ENCODE measurements around the gene GCNT1.

Gene GCNT1

GRCh38 chr9:76415154-76415553, 43.8 kb upstream of the GCNT1 start:
- H3K9ac ChIP-seq, result no peak overlapping the region
- H3K4me2 ChIP-seq, result no peak overlapping the region
- no peaks in the 10 kb centered on the region for H4K20me1 ChIP-seq (ENCODE audit: insufficient read depth)
- H3K27me3 ChIP-seq (ENCODE audit: insufficient read depth, low read depth), result no peaks in the 10 kb centered on the region
- no peak for TF ChIP-seq CTCF (conservative IDR thresholded peaks at IDR 0.05; ENCODE audit: low read depth, low read length)
- H3K79me2 ChIP-seq (ENCODE audit: insufficient read depth, low read depth), result no peaks in the 10 kb centered on the region
- H3K4me1 ChIP-seq (ENCODE audit: low read depth, poor library complexity, severe bottlenecking), result peaks cover 11% of the 10 kb centered on the region
- H3K27ac ChIP-seq, result no peak overlapping the region
- no peak overlapping the region for H2AFZ ChIP-seq (ENCODE audit: low read depth)
- no peak overlapping the region for H3K4me3 ChIP-seq (IDR thresholded peaks at IDR 0.05; ENCODE audit: insufficient read depth, low read depth, low read length)
- no peaks in the 10 kb centered on the region for H3K36me3 ChIP-seq (ENCODE audit: insufficient read depth)

DNA sequence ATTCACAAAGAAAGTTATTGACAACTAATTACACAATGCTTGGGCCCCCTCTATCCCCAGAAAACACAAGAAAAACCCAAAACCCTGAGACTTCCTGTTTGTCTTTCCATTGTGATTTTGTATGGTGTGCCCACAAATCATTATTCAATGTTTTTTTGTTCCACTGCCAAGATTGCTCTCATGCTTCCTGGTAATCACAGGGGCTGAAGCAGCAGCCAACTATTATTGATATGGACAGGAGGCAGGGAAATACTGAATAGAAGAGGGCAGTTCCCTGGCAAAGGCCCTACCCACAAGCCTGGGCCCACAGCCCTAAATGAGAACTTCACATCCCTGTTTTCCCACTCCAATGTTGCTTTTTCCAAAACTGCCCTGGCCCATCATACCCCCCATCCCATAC, 43.3 kb upstream of the GCNT1 start:
- H3K9ac ChIP-seq, result no peak overlapping the region
- H3K27ac ChIP-seq, result no peak overlapping the region

DNA sequence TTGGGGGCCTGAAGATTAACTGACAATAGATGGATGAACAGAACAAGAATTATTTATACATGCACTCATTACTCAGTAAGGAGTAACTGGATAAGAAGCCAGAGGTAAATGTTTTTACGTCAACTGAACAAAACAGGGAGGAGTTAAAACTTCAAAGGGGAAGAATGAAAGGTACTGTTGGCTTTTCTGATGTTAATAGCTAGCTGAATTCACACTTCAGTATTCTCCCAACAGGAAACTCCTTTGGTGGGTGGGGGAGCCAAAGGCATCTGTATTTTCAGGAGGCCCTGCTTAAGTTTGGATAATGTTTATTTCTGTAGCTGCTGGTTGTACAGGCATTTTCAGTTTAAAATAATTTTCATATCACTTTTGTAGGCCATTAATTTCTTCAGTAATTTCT, 41.6 kb upstream of the GCNT1 start:
- Histone ChIP-seq H3K79me2 (ENCODE audit: insufficient read depth, low read depth) (no peaks in the 10 kb centered on the region), H3K27ac (no peak overlapping the region), H3K9ac (no peak overlapping the region), H4K20me1 (ENCODE audit: insufficient read depth) (no peaks in the 10 kb centered on the region), H3K4me3 (IDR thresholded peaks at IDR 0.05; ENCODE audit: insufficient read depth, low read depth, low read length) (no peak overlapping the region), H3K36me3 (ENCODE audit: insufficient read depth) (no peaks in the 10 kb centered on the region), H3K4me2 (no peak overlapping the region), H3K27me3 (ENCODE audit: insufficient read depth, low read depth) (no peaks in the 10 kb centered on the region), H2AFZ (ENCODE audit: low read depth) (no peak overlapping the region), H3K4me1 (ENCODE audit: low read depth, poor library complexity, severe bottlenecking) (peaks cover 11% of the 10 kb centered on the region)
- no peak for TF ChIP-seq CTCF (conservative IDR thresholded peaks at IDR 0.05; ENCODE audit: low read depth, low read length)

More for the DNA sequence above, 43.3 kb upstream of the GCNT1 start:
- Histone ChIP-seq H3K79me2 (ENCODE audit: insufficient read depth, low read depth) (no peaks in the 10 kb centered on the region), H3K36me3 (ENCODE audit: insufficient read depth) (no peaks in the 10 kb centered on the region), H4K20me1 (ENCODE audit: insufficient read depth) (no peaks in the 10 kb centered on the region), H3K4me3 (IDR thresholded peaks at IDR 0.05; ENCODE audit: insufficient read depth, low read depth, low read length) (no peak overlapping the region), H3K27me3 (ENCODE audit: insufficient read depth, low read depth) (no peaks in the 10 kb centered on the region), H2AFZ (ENCODE audit: low read depth) (no peak overlapping the region), H3K4me1 (ENCODE audit: low read depth, poor library complexity, severe bottlenecking) (peaks cover 11% of the 10 kb centered on the region), H3K4me2 (no peak overlapping the region)
- TF ChIP-seq CTCF (conservative IDR thresholded peaks at IDR 0.05; ENCODE audit: low read depth, low read length), result no peak

- no peak overlapping the region for H3K9ac ChIP-seq
- H2AFZ ChIP-seq (ENCODE audit: low read depth), result 0 out of 2 replicates have a peak overlapping the region, but pooled peaks have one; percentile 10
- H3K36me3 ChIP-seq (ENCODE audit: insufficient read depth), result no peaks in the 10 kb centered on the region
- H3K4me1 ChIP-seq (ENCODE audit: low read depth, poor library complexity, severe bottlenecking), result peaks cover 4% of the 10 kb centered on the region
- no peak overlapping the region for H3K4me3 ChIP-seq (IDR thresholded peaks at IDR 0.05; ENCODE audit: insufficient read depth, low read depth, low read length)
- no peak overlapping the region for H3K4me2 ChIP-seq
- H3K27me3 ChIP-seq (ENCODE audit: insufficient read depth, low read depth), result no peaks in the 10 kb centered on the region
- no peaks in the 10 kb centered on the region for H3K79me2 ChIP-seq (ENCODE audit: insufficient read depth, low read depth)
- TF ChIP-seq CTCF (conservative IDR thresholded peaks at IDR 0.05; ENCODE audit: low read depth, low read length), result peak; percentile 83
- no peak overlapping the region for H3K27ac ChIP-seq
- H4K20me1 ChIP-seq (ENCODE audit: insufficient read depth), result no peaks in the 10 kb centered on the region
These were observed 39.1 kb upstream of the GCNT1 start for GRCh38 chr9:76419782-76420380.
